GM04503 (cell line): Measurements from ENCODE around the gene RSPH10B2.
A peak's percentile ranks its signal among the peaks of the same experiment; 100 is the strongest.
"Not testable (repeated sequence)": the region's sequence is repeated elsewhere in the genome, so short reads cannot be mapped to it uniquely, and the experiment has no call there.

Experiments used
- DNase-seq: peaks from one replicate; pipeline ENCODE4 v3.0.0-alpha.2; 2012; ENCODE audit warnings: low read depth

Gene RSPH10B2

DNA sequence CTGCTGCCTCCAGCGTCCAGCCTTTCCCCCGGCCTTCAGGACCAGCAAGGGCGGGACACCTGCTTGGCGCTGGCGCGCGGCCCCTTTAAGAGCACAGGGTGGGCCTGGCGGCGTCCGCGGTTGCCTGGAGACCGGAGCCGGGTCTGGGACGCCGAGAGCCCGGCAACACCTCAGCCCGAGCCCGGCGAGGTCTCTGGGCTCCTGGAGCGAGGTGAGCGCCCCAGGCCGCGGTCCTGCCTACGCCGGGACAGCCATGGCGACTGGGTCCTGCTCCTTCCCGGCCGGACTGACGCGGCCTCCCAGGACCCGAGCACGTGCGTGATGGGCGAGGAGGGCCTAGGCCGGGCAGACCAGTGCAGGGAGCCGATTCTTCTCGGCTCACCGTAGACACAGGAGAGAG is at the start of gene RSPH10B2:
TSS of gene RSPH10B2 (plus strand) at position 140 of the 400 bp plus-strand sequence. CDS start 3,575 bp downstream, outside the sequence.
- DNase-seq, result not testable (repeated sequence)

DNA sequence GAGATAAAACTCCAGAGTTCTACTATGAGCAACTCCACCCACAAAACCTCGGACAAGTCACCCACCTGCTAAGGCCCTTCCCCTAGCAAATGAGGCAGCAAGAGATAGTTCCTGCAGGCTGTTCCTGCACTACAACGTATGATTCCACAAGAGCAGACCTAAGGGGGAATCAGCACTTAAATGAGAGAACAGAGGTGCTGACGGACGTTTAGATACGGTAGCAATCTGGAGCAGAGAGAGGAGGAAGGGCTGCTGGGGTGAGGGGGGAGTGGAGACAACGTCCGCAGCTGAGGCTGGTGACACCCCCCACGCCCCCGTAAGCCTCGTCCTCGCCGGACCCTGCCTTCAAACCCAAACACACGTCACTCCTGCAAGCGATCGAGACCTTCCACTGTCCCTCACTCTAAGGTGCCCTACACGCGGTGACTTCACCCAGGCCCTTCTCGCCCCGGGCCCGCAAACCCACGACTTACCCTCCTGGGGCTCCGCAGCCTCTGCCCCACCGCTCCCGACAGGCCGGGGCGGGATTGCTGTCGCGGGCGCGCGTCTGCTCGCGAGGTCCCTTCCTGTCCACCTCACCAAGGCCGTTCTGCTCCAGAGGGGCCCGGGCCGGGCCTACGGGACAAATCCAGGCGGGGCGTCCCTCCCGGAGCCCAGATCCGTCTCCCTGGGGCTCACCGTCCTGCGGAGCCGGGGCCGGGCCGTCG is 47.8 kb upstream of the RSPH10B2 start:
- no peak for DNase-seq

DNA sequence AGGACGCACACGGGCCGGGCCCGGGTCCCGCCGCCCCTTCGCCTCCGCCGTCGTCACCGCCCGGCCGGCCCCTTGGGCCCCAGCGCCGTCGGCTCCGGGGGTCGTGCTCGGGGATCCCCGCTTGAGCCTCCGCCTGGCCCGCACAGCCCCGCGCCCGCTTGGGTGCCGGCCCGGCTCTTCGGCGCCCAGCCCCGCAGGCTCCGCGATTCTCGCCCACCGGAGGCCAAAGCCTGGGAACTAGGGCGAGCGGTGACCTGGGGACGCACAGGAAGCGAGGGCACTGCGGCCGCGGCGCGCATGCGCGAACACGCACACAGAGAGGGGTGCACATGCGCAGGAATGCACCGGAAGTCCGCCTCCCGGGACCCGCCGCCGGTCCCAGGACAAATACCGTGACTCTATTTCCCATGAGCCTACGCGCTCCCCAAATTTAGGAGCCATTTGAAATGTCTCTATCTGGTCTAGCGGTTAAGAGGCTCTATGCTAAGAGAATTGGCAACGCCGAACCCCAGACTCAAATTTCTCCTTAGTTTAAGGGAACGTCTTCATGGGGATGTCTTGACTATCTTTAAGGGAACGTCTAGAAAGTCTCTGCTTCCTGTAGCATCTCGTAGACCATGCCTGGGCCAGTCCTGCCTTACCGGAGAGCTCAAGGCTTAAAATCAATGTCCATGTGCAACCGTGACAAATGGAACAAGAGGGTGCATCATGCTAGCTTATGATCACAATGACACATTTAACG is 47.1 kb upstream of the RSPH10B2 start, which contains the start of gene ZNF12:
TSS of gene ZNF12 (minus strand) at position 282 of the 742 bp plus-strand sequence. CDS start 1,774 bp downstream, outside the sequence.
- peak; percentile 65 for DNase-seq

DNA sequence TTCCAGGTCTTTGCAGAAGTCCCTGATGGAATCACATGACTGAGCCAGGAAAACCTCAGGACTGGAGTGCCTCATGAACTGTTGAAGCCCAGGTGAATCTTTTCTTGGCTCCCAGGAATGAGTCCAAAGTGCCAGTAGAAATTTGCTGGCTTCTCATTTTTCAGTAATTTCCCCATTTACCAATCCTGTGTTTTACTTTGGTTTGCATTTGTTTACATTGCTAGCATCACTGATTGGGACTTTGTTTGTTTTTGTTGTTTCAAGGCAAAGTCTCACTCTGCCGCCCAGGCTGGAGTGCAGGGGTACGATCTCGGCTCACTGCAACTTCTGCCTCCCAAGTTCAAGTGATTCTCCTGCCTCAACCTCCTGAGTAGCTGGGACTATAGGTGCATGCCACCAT is 45.6 kb upstream of the RSPH10B2 start:
- no peak for DNase-seq

DNA sequence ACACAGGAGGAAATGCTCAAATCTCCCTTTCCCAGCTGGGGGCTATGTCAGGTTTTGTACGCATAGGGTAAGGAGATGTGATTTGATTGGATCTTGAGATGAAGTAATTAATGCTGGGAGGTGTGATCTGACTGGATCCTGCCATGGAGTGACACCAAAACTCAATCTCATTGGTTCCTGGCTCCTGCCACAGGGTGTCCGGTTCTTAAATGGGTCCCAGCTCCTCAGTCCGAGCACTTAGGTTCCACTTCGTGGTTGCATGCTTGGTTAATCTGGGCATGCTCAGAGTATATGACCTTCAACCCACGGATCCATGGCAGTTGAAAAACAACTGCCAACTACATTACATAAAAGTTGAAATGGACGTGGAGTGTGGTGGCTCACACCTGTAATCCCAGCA is 44.1 kb upstream of the RSPH10B2 start:
- DNase-seq, result no peak

DNA sequence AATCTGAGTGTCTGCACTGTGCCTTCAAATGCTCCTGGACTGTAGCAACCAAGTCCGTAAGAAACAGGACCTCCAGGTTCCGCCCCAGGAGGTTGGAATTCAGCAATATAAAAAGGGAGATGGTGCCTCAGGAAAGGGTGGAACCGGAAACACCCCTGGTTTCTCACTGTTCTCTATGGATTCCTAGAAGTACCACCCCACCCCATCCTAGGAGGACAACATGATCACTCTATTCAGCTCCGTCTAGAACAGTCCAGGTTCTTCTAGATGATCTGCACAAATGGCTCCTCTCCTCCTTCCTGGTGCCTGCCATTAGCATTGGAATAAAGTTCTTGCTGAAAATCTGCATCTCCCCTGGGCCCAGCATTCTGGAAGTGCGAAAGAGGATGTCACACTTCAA is 39.5 kb upstream of the RSPH10B2 start:
- DNase-seq, result no peak

DNA sequence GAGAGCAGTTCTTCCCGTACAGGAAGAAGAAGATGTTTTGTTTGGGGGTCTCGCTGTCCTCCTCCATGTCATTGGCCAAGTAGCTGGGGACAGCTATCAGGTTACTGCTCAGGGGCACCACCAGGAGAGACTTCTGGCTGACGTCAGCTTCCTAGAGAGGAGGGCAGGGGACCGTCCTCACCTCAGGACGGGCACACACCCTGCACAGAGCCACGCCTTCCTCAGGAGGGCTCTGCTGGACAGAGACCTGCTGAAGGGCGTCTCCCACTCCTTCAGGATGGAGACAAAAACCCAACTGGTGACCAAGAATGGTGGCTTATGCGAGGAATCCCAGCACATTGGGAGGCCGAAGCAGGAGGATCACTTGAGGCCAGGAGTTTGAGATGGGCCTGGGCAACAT is 38.0 kb upstream of the RSPH10B2 start:
- DNase-seq, result not testable (repeated sequence)

DNA sequence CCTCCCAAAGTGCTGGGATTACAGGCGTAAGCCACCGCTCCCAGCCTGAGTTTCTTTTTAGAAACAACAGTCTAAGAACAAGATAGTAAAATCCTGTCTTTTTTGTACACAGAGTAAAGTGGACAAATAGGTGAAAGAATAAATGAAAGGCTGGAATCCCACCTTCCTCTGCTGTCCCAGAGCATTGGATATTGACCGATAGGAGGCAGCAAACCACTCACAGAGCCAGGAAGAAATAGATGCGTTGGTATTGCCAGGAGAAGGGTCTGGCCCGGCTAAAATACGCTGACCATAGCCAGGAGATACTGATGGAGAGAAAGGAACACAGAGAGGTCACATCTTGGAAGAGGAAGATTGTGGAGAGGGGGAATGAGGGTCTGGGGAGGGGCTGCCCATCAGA is 35.8 kb upstream of the RSPH10B2 start:
- DNase-seq, result no peak

DNA sequence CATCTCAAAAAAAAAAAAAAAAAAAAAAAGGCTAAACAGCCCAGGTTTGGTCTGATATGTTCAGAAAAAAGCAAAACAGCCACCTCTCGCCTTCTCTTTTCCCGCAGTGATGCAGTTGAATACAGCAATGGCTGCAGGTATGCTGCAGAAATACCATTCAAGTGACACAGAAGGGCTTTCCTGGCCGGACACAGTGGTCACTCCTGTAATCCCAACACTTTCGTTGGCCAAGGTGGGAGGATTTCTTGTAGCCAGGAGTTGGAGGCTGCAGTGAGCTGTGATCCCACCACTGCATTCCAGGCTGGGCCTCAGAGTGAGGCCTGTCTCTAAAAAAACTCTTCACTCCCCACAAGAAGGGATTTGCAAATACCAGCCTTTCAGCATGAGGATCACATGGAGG is 29.6 kb upstream of the RSPH10B2 start:
- DNase-seq, result not testable (repeated sequence)

DNA sequence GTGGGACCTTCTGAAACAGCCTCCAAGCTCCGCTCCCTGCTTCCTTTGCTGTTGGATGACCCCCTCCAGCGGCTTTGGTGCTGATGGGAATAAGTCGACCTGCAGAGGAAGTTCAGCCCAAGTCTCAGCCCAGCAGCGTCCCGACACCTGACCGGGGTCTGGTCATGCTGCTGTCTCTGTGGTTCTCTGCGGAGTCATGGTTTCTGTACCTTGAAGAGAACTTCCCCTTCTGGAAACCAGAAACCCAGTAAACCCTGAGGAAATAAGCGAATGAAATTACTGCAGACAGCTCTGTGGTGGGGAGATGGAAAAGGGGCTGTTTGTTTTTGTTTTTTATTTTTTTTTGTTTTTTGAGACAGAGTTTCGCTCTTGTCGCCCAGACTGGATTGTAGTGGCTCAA is 28.9 kb upstream of the RSPH10B2 start:
- DNase-seq, result no peak

DNA sequence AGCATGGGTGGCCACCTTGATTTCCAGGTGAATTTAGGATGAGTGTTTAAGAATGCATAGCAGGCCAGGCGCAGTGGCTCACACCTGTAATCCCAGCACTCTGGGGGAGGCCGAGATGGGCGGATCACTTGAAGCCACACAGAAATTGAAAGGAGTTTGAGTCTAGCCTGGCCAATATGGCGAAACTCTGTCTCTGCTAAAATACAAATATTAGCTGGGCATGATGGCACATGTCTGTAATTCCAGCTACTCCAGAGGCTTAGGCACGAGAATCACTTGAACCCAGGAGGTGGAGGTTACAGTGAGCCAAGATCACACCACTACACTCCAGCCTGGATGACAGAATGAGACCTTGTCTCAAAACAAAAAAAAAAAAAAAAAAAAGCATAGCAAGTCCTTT is 27.6 kb upstream of the RSPH10B2 start:
- not testable (repeated sequence) for DNase-seq

DNA sequence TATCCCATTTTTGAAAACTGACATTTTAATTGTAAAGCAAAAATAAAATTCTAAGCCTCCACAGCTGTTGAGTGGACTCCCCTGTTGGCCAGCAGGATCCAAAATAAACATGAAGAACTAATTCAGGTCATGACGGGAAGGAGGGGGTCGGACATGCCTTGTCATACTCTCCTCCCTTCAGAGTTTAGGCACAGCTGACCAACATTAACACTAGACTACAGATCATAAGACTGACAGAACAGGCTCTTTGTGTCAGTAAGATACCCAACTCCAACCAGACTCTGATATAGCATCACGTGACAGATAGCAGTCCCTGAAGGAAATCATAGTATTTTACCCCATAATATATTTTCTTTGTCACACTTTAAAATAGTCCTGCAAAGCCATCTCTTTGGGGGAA is 26.2 kb upstream of the RSPH10B2 start:
- DNase-seq, result no peak

DNA sequence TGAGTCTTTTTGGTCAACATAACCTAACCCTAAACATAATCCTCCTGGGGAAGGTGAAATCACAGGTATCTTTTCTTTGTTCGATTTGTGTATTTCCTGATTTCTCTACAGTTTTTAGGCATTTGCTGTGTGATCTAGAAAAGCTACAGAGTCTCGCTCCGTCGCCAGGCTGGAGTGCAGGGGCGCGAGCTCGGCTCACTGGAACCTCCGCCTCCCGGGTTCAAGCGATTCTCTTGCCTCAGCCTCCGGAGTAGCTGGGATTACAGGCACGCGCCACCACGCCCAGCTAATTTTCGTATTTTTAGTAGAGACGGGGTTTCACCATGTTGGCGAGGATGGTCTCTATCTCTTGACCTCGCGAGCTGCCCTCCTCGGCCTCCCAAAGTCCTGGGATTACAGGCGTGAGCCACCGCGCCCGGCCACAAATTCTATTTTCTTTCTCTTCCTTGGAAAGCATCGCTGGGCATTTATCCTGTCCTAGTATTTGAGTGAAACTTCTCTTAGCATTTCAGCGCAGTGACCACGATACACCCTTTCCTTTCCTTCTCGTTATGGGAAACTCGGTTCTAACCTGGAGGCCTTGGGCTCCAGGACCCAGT is 24.9 kb upstream of the RSPH10B2 start:
- not testable (repeated sequence) for DNase-seq

DNA sequence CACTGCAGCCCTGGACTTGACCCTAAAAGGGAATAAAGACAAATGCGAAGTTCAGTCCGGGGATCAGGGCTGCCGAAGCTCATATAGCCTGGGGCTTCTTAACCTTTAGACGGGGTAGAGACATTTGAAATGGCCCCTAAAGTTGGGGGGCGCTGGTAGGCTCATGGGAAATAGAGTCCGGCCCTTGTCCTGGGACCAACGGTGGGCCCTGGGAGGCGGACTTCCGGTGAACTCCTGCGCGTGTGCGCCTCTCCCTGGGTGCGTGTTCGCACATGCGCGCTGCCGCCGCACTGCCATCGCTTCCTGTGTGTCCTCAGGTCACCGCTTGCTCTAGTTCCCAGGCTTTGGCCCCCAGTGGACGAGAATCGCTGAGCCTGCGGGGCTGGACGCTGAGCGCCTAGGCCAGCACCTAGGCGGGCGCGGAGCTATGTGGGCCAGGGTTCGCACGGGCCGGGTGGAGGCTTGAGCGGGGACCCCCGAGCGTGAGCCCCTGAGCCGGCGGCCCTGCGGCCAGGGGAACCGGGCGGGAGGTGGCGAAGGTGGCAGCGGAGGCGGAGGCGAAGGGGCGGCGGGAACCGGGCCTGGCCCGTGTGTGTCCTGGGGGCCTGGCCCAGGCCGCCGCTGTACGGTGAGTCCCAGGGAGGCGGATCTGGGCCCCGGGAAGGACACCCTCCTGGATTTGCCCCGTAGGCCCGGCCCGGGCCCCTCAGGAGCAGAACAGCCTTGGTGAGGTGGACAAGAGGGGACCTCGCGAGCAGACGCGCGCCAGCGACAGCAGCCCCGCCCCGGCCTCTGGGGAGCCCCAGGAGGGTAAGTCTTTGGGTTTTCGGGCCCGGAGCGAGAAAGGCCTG is 24.2 kb upstream of the RSPH10B2 start:
- peak; percentile 63 for DNase-seq

DNA sequence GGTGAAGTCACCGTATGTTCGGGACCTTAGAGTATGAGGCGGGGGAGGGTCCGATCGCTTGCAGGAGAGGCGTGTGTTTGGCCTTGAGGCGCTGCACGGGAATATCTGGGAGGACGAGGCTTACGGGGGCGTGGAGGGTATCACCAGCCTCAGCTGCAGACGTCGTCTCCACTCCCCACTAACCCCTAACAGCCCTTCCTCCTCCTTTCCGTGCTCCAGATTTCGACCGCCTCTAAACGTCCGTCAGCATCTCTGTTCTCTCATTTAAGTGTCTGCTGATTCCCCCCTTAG is 23.6 kb upstream of the RSPH10B2 start:
- no peak for DNase-seq

DNA sequence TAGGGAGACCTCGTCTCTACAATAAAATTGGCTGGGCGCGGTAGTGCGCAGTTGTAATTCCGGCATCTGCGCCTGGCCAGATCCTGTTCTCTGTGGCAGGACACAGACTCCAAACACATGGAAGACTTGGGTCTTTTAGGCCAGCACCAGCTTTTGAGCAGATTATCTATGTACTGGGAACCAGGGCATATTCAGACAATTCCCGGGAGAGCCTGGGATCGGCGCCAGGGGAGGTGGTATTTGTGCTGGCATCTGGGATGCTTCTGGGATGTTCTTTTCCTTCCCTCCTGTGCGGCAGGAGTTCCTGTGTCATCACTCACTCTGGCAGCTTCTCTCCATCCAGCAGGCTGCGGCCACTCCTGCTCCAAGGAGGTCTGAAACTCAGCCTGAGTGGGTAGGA is 15.5 kb upstream of the RSPH10B2 start:
- not testable (repeated sequence) for DNase-seq

DNA sequence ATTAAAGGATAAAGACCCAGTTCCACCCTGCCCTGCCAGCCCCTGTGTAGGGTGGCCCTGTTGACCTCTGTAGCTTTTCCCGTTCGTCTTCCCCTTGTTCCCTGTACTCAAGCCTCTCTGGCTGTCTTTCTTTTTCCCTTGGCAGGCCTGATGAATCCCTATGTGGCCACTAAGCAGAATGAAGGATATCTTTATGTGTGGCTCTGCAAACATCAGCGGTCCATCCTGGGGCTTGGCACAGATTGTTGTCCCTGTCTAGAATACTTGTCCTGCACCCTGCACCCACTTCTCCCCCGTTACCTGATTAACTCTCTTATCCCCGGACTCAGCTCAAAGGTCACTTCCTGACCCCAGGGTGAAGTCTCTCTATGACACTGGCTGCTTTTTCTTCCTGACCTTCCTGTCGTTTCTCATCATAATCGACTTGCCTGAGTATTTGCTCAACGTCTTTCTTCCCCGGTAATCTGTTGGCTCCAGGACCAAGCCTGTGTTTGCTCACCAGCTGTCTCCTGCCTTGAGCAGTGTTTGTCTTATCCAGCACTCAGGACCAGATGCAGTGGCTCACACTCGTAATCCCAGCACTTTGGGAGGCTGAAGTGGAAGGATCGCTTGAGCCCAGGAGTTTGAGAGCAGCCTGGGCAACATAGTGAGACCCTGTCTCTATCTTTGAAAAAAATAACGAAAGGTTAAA is 9.3 kb upstream of the RSPH10B2 start:
- not testable (repeated sequence) for DNase-seq

DNA sequence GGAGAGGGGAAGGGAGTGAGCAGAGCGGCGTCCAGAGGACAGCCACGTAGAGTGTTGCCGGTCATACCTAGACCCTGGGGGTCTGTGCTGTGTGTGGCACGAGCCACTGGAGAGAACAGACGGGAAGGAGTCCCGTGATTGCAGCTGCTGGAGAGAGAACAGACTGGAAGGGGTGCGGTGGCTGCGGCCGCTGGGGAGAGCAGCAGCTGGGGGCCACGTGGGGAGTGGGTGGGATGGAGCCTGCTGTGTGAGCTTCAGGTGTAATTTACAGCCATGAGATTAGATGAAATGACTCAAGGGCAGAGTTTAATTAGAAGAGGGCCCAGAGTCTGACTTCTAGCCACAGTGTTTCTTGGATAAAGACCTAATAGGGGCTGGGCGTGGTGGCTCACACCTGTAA is 4.6 kb upstream of the RSPH10B2 start:
- not testable (repeated sequence) for DNase-seq

DNA sequence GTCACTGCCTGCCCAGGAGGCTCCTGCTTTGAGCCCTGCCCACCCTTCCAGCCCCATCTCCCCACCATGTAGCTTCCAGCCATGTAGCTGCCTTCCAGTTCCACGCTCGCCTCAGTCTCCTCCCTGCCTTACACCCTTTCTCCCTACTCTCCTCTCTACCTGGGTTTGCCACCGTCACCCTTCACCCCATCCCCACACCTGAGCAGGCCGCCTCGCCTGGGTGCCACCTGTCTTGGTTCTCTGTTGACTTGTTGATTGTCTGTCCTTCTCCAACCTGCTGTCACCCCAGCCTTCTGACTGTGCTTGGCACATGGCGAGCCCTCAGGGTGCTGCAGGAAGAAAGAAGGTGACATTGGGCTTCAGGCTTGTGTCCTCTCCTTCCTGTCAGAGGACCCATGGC is 3.7 kb upstream of the RSPH10B2 start:
- not testable (repeated sequence) for DNase-seq

DNA sequence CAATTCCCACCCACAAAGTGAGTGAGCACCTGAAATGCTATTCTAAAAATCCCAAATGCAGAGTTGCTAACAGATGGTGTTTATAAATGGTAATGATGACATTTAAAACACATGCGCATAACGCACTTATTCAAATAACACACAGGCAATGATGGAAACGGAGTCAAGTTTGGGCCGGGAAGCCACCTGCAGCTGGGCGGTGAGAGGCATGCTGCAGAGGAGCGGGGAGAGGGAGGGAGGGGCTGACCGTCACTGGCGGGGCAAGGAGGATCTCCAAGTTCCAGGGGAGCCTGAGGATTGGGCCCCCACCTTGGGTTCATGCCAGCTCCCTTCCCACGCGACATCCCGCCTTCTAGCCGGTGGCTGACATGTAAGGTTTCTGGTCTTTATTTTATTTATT is 7.3 kb downstream of the RSPH10B2 start:
- not testable (repeated sequence) for DNase-seq

DNA sequence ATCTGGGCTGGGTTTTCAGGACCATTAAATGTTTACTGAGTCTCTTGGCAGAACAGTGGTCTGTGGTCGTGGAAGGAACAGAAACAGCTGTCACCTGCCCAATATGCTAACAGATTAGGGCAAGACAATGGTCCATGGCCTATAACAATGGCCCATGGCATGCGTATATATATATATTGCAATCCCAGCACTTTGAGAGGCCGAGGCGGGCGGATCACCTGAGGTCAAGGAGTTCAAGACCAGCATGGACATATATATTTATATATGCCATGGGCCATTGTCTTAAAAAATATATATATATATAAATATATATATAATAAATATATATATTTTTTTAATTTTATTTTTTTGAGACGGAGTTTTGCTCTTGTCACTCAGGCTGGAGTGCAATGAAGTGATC is 27.7 kb downstream of the RSPH10B2 start:
- DNase-seq, result not testable (repeated sequence)

DNA sequence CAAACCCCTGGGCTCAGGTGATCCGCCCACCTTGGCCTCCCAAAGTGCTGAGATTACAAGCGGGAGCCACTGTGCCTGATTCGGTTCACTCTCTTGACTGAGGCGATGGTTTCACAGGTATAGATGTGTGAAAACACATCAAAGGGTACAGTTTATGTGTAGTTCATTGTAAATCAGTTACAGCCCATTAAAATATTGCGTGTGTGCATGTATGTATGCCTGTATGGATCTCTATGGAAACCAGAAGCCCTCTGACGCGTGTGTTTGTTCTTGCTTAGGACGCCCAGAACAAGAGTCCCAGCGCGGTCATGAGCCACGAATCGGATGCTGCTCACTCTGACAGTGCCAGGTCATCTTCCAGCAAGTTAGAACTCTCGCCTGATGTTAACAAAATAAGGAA is 35.5 kb downstream of the RSPH10B2 start:
- not testable (repeated sequence) for DNase-seq
